ENCODE measurements around the gene PRRX2. TPM values are rescaled to one million over a fixed set of nuclear protein-coding genes. Genes with fewer than 3 reads are reported as not detected.
A peak's percentile ranks its signal among the peaks of the same experiment; 100 is the strongest.

Gene PRRX2
- total and polyA plus RNA-seq, 9 of the 15 experiments (the other 6 are each of a cell fraction or from before 2014, with no cell fraction given): 0.21 TPM; not detected in 8

DNA sequence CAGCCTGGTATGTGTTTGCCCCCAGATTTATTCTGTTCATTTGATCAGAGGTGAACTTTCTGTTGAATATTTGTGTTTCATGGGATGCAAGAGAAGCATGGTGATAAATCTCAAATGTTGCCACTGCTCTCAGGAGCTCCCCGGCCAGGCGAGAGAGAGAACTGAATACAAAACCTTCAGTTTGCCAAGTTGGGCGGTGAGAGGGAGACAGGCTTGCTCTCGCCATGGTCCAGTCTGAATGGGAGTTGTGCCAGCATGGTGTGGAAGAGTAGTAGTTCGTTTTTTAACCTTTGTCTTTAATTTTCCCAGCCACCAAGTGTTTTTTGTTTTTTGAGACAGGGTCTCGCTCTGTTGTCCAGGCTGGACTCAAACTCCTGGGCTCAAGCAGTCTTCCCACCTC is 36.7 kb upstream of the PRRX2 start:
- in situ Hi-C loops (cut with MboI) (no loop called here), intact Hi-C loops (cut with micrococcal nuclease) (no loop called here)
- POLR2A ChIA-PET: interaction anchor here (0.7 to 1.7 kb wide), 3 partner anchors 8 to 558 kb away, joined by 3 to 4 read pairs (median 3); no protein-coding TSS in a partner anchor
- peak overlapping the region in 1 of 2 experiments; percentile 75; a peak in 1 of 4 replicates for H3K9ac ChIP-seq (ENCODE audit: insufficient read depth in 1 of 2, low read depth in 2 of 2, low read length in 2 of 2)
- DNase-seq (ENCODE audit: extremely low read depth in 1 of 4, low spot score in 3 of 4): no peak
- no peaks in the 10 kb centered on the region for H3K9me1 ChIP-seq (ENCODE audit: control insufficient read depth, insufficient read depth, low read length)
- no TSS peak for BruUV-seq (replicated peaks)
- no peaks in the 10 kb centered on the region for H3K27me3 ChIP-seq (ENCODE audit: control insufficient read depth in 2 of 2, insufficient read depth in 2 of 2, low read length in 2 of 2)
- H3K36me3 ChIP-seq (ENCODE audit: control insufficient read depth, insufficient read depth, low read length): peaks cover 64% of the 10 kb centered on the region
- peaks cover 54% of the 10 kb centered on the region for H4K20me1 ChIP-seq (replicated peaks; ENCODE audit: control insufficient read depth, insufficient read depth, low read length)
- H3K79me2 ChIP-seq (ENCODE audit: control insufficient read depth, insufficient read depth, low read length): peaks cover 71% of the 10 kb centered on the region
- no peak for FAIRE-seq
- CTCF ChIA-PET (ENCODE audit: low intra/inter-chr PET ratio): no interaction called here
- no peak overlapping the region for H3K4me3 ChIP-seq
- no peak for ATAC-seq
- TF ChIP-seq ZNF79 (CRISPR knock-in tag; IDR thresholded peaks at IDR 0.05; ENCODE audit: low read depth) (no peak), ZBTB8A (IDR thresholded peaks at IDR 0.05; ENCODE audit: partially characterized antibody) (no peak), HMG20B (CRISPR knock-in tag; IDR thresholded peaks at IDR 0.05) (no peak), NCOA1 (IDR thresholded peaks at IDR 0.05; ENCODE audit: low read depth) (no peak), EWSR1 (IDR thresholded peaks at IDR 0.05; ENCODE audit: borderline replicate concordance, low read depth, partially characterized antibody) (no peak), MAX (CRISPR knock-in tag; IDR thresholded peaks at IDR 0.05) (no peak), ESRRB (CRISPR knock-in tag; IDR thresholded peaks at IDR 0.05; ENCODE audit: borderline replicate concordance) (no peak)
- TF ChIP-seq, protein P1, sequence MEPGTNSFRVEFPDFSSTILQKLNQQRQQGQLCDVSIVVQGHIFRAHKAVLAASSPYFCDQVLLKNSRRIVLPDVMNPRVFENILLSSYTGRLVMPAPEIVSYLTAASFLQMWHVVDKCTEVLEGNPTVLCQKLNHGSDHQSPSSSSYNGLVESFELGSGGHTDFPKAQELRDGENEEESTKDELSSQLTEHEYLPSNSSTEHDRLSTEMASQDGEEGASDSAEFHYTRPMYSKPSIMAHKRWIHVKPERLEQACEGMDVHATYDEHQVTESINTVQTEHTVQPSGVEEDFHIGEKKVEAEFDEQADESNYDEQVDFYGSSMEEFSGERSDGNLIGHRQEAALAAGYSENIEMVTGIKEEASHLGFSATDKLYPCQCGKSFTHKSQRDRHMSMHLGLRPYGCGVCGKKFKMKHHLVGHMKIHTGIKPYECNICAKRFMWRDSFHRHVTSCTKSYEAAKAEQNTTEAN (CRISPR knock-in tag; IDR thresholded peaks at IDR 0.05): no peak
- H2AFZ ChIP-seq (ENCODE audit: low read depth, low read length): no peak overlapping the region
- H3K4me1 ChIP-seq (replicated peaks in 1 of 2; ENCODE audit: control insufficient read depth in 2 of 2, insufficient read depth in 2 of 2, low read length in 2 of 2): peaks cover 33 to 53% of the 10 kb centered on the region in 2 experiments
- H3K27ac ChIP-seq (ENCODE audit: extremely low read depth, low read depth, low read length): no peak overlapping the region
- no peaks in the 10 kb centered on the region for H3K9me3 ChIP-seq (replicated peaks; ENCODE audit: control insufficient read depth, insufficient read depth, low read depth, low read length)
- 74% methylated on average over 6 of the region's 6 CpGs for WGBS (ENCODE audit: insufficient coverage, low coverage, missing lambda C conversion rate)
- H3K4me2 ChIP-seq (ENCODE audit: insufficient read depth, low read length): no peak overlapping the region

Data from K562 (cell line).